GM12872 (cell line): Measurements from ENCODE around the gene ZNF8.
A peak's percentile ranks its signal among the peaks of the same experiment; 100 is the strongest.

Source experiments
- CTCF ChIP-seq: IDR thresholded peaks from 3 replicates; pipeline ENCODE4 v1.5.1; 2011; ENCODE audit warnings: low read depth, mild to moderate bottlenecking, low read length, moderate library complexity; ENCODE audit not compliant: insufficient read depth

The ZNF8 gene

GRCh38 chr19:58278541-58279041 lies at the start of gene ZNF8:
Gene ZNF8, plus strand, starts transcription at chr19:58278955. Its CDS starts 127 bp downstream, at chr19:58279082.
- no peak for TF ChIP-seq CTCF

- TF ChIP-seq CTCF: peak; percentile 41
These were observed 49.5 kb upstream of the ZNF8 start for GRCh38 chr19:58229255-58229639.

GRCh38 chr19:58237324-58237723 lies 41.4 kb upstream of the ZNF8 start:
- TF ChIP-seq CTCF: no peak

GRCh38 chr19:58243351-58243750 lies 35.4 kb upstream of the ZNF8 start:
- TF ChIP-seq CTCF: no peak

- TF ChIP-seq CTCF: no peak
These were observed 29.9 kb upstream of the ZNF8 start for GRCh38 chr19:58248886-58249285.

GRCh38 chr19:58252102-58252685 lies 26.6 kb upstream of the ZNF8 start:
- no peak for TF ChIP-seq CTCF

GRCh38 chr19:58261600-58261967 lies 17.2 kb upstream of the ZNF8 start:
- TF ChIP-seq CTCF: no peak
